Prostate gland (tissue), 2 donors: ENCODE results near the gene METTL21A. TPM values are rescaled to one million over a fixed set of nuclear protein-coding genes. Genes with fewer than 3 reads are reported as not detected.
A peak's percentile ranks its signal among the peaks of the same experiment; 100 is the strongest.

ENCODE experiments used
- DNase-seq: peaks from one replicate; pipeline ENCODE4 v3.0.0-alpha.2; 2019; ENCODE audit warnings: low spot score
- H3K27ac ChIP-seq, 2 donors: fragments of 200-600 bp; sonication (generic); 2 replicates each; pipeline ENCODE4 v1.5.1; 2017 to 2019
- H3K27me3 ChIP-seq: fragments of 200-600 bp; sonication (generic); replicated peaks from 2 replicates; pipeline ENCODE4 v1.5.1; 2019; ENCODE audit not compliant: insufficient read depth
- H3K36me3 ChIP-seq, 2 donors: fragments of 200-600 bp; sonication (generic); 1 replicate in 1 of 2; 2 replicates in 1 of 2; pipeline versions ENCODE4 v1.5.1 to v1.8.1; 2017 to 2019
- H3K4me1 ChIP-seq: fragments of 200-600 bp; sonication (generic); replicated peaks from 2 replicates; pipeline ENCODE4 v1.5.1; 2019
- H3K4me3 ChIP-seq, 2 donors: fragments of 200-600 bp; sonication (generic); 2 replicates each; pipeline ENCODE4 v1.5.1; 2017 to 2019
- H3K9me3 ChIP-seq: fragments of 200-600 bp; sonication (generic); 2 replicates; pipeline ENCODE4 v1.5.1; 2017
- CTCF ChIP-seq, 4 experiments: fragments of 200-600 bp in 2 of 4; fragments of 450-650 bp in 2 of 4; sonication (generic) in 2 of 4; IDR thresholded peaks; 1 replicate in 3 of 4; 2 replicates in 1 of 4; pipeline ENCODE4 v1.5.1; 2016 to 2019; ENCODE audit warnings: antibody characterized with exemption in 4 of 4, mild to moderate bottlenecking in 2 of 4, moderate library complexity in 2 of 4
- POLR2A ChIP-seq: fragments of 450-650 bp; IDR thresholded peaks from one replicate; pipeline ENCODE4 v1.6.1; 2016; ENCODE audit warnings: antibody characterized with exemption, mild to moderate bottlenecking
- POLR2AphosphoS5 ChIP-seq: sonication (generic); formaldehyde crosslinking; IDR thresholded peaks from one replicate; pipeline ENCODE4 v1.6.1; 2017; ENCODE audit warnings: antibody characterized with exemption
- WGBS: methylation state at CpG from one replicate; pipeline ENCODE4 v1.1.5; 2018; 5-methylcytosine and 5-hydroxymethylcytosine counted together
- intact Hi-C: fragments of 100-400 bp; cut with DNase I; formaldehyde crosslinking; loops from one replicate; pipeline ENCODE4 v1.14.2; 2022
- small RNA-seq, 2 donors: library from RNA; depleted of rRNA; stranded (forward); fragments of <200 nt; gene quantifications; one replicate each; pipeline ENCODE3, GENCODE V24; 2016
- total RNA-seq, 2 donors: library from RNA; depleted of rRNA; stranded (reverse); fragments of >200 nt; gene quantifications; one replicate each; pipeline ENCODE4 v1.1.0, GENCODE V29; 2016

METTL21A gene
- total RNA-seq, 2 donors from 2014 or later, result 5.2 to 15.5 TPM

- TF ChIP-seq POLR2AphosphoS5 (no peak), POLR2A (no peak), CTCF (IDR thresholded peaks at IDR 0.05) (no peak)
These were observed 40.2 kb downstream of the METTL21A start for GRCh38 chr2:207584952-207585351.

GRCh38 chr2:207571370-207571769 lies 53.8 kb downstream of the METTL21A start:
- intact Hi-C loops, result no loop called here
- DNase-seq, result no peak
- no peak overlapping the region for H3K27ac ChIP-seq
- H3K27me3 ChIP-seq, result no peaks in the 10 kb centered on the region
- no peaks in the 10 kb centered on the region for H3K4me1 ChIP-seq
- no peak for TF ChIP-seq POLR2A
- no peaks in the 10 kb centered on the region for H3K9me3 ChIP-seq
- WGBS, result 87% methylated on average over 3 of the region's 3 CpGs
- H3K36me3 ChIP-seq, result no peaks in the 10 kb centered on the region
- H3K4me3 ChIP-seq, result no peak overlapping the region

More at GRCh38 chr2:207584952-207585351, 40.2 kb downstream of the METTL21A start:
- peak overlapping the region in 1 of 2 donors; percentile 50 for H3K27ac ChIP-seq
- intact Hi-C loops, result no loop called here
- H3K4me1 ChIP-seq, result no peaks in the 10 kb centered on the region
- H3K4me3 ChIP-seq, result no peak overlapping the region
- no peaks in the 10 kb centered on the region for H3K27me3 ChIP-seq
- no peaks in the 10 kb centered on the region for H3K36me3 ChIP-seq
- WGBS, result 98% methylated on average over 4 of the region's 4 CpGs
- DNase-seq, result no peak
- H3K9me3 ChIP-seq, result no peaks in the 10 kb centered on the region

GRCh38 chr2:207567671-207568070 lies 57.5 kb downstream of the METTL21A start:
- TF ChIP-seq POLR2A, result no peak
- TF ChIP-seq CTCF (IDR thresholded peaks at IDR 0.05), result no peak
- TF ChIP-seq POLR2AphosphoS5, result no peak
- no peak for DNase-seq
- Histone ChIP-seq H3K27me3 (no peaks in the 10 kb centered on the region), H3K4me1 (no peaks in the 10 kb centered on the region), H3K36me3 (no peaks in the 10 kb centered on the region), H3K4me3 (no peak overlapping the region), H3K27ac (no peak overlapping the region), H3K9me3 (no peaks in the 10 kb centered on the region)
- intact Hi-C loops, result no loop called here

DNA sequence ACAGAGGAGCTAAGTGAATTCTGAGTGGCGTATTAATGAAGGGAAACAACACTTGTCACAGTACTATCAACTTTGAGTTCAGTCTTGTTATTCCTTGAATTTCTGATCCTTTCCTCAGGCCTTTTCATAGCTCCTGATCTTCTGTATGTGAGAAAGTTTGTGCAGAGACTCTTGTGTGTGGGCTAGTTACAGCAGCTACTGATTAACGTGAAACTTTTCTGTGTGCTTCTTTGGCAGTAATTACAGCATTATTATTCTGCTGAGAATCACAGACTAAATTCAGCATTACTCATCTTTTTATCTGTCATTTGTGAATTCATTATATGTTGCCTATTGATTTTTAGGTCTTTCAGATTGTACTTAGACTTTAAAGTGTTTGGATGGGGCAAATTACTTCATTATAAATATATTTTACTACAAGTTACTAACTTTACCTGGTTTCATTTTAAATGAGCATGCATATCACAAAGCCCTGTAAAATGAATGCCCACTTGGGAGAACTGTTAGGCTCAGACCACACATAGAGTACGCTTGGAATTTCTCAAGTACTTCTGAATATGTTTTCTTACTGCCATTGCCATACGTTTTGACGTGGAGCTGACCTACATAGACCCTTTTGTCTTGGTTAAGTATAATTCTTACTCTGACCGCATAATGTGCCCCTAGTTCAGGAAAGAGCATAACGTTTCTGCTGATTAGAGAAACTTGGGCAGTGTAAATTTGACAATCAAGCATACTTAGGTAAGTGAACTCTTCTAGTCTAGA lies 59.3 kb downstream of the METTL21A start:
- Histone ChIP-seq H3K36me3 (no peaks in the 10 kb centered on the region), H3K4me1 (no peaks in the 10 kb centered on the region), H3K9me3 (no peaks in the 10 kb centered on the region), H3K4me3 (no peak overlapping the region), H3K27ac (no peak overlapping the region), H3K27me3 (no peaks in the 10 kb centered on the region)
- no peak for DNase-seq
- 89% methylated on average over 7 of the region's 7 CpGs for WGBS
- no peak for TF ChIP-seq CTCF (IDR thresholded peaks at IDR 0.05)
- no peak for TF ChIP-seq POLR2A
- no peak for TF ChIP-seq POLR2AphosphoS5
- intact Hi-C loops, result no loop called here

Small RNA genes within 50 kb of the gene (small RNA-seq; reads per million reads assigned to genes)
- 0 reads per million in 2 donors for gene RPS29P9

Other genes with a start within 250 kb of the METTL21A start
- gene CREB1, start 95.4 kb downstream of the METTL21A start, total RNA-seq, result 10 to 100 TPM; 44.0 to 47.1 TPM
- gene CCNYL1, start 86.2 kb upstream of the METTL21A start, total RNA-seq, result 1 to 10 TPM; 5.7 to 9.7 TPM
- 10 to 100 TPM in 1 of 2 donors, 1 to 10 TPM in 1; 9.1 to 32.7 TPM for gene FZD5, start 144.5 kb upstream of the METTL21A start, total RNA-seq